ENCODE data around the gene PFKP.

The PFKP gene

GRCh38 chr10:3098689-3099088 lies 31.3 kb downstream of the PFKP start:
- no peak overlapping the region for H3K4me3 ChIP-seq (ENCODE audit: low read depth, low read length)
- H3K36me3 ChIP-seq (replicated peaks): peaks cover 40% of the 10 kb centered on the region
- DNase-seq: no peak
- peak overlapping the region; percentile 65 for H3K27ac ChIP-seq
- in situ Hi-C loops (cut with HindIII; ENCODE audit: low pct_ligation_motif_present, low sequenced_read_pairs): no loop called here
- no peaks in the 10 kb centered on the region for H3K27me3 ChIP-seq (replicated peaks)
- TF ChIP-seq CTCF (IDR thresholded peaks at IDR 0.05; ENCODE audit: low read depth, low read length, missing control alignments): no peak

GRCh38 chr10:3099291-3100092 lies 32.1 kb downstream of the PFKP start:
- DNase-seq: peak; percentile 43
- no peaks in the 10 kb centered on the region for H3K27me3 ChIP-seq (replicated peaks)
- in situ Hi-C loops (cut with HindIII; ENCODE audit: low pct_ligation_motif_present, low sequenced_read_pairs): no loop called here
- peaks cover 48% of the 10 kb centered on the region for H3K36me3 ChIP-seq (replicated peaks)
- peak overlapping the region; percentile 65 for H3K27ac ChIP-seq
- no peak for TF ChIP-seq CTCF (IDR thresholded peaks at IDR 0.05; ENCODE audit: low read depth, low read length, missing control alignments)
- H3K4me3 ChIP-seq (ENCODE audit: low read depth, low read length): no peak overlapping the region

GRCh38 chr10:3100093-3100792 lies 32.9 kb downstream of the PFKP start:
- no peaks in the 10 kb centered on the region for H3K27me3 ChIP-seq (replicated peaks)
- H3K36me3 ChIP-seq (replicated peaks): peaks cover 55% of the 10 kb centered on the region
- H3K4me3 ChIP-seq (ENCODE audit: low read depth, low read length): no peak overlapping the region
- H3K27ac ChIP-seq: no peak overlapping the region
- no peak for TF ChIP-seq CTCF (IDR thresholded peaks at IDR 0.05; ENCODE audit: low read depth, low read length, missing control alignments)
- DNase-seq: no peak
- in situ Hi-C loops (cut with HindIII; ENCODE audit: low pct_ligation_motif_present, low sequenced_read_pairs): no loop called here

- in situ Hi-C loops (cut with HindIII; ENCODE audit: low pct_ligation_motif_present, low sequenced_read_pairs): no loop called here
- H3K36me3 ChIP-seq (replicated peaks): peaks cover 62% of the 10 kb centered on the region
- no peak for TF ChIP-seq CTCF (IDR thresholded peaks at IDR 0.05; ENCODE audit: low read depth, low read length, missing control alignments)
- DNase-seq: no peak
- H3K4me3 ChIP-seq (ENCODE audit: low read depth, low read length): no peak overlapping the region
- H3K27ac ChIP-seq: no peak overlapping the region
- no peaks in the 10 kb centered on the region for H3K27me3 ChIP-seq (replicated peaks)
Observed at GRCh38 chr10:3100856-3101640, 33.7 kb downstream of the PFKP start.

- Histone ChIP-seq H3K4me3 (ENCODE audit: low read depth, low read length) (no peak overlapping the region), H3K36me3 (replicated peaks) (peaks cover 63% of the 10 kb centered on the region), H3K27ac (peak overlapping the region; percentile 17), H3K27me3 (replicated peaks) (no peaks in the 10 kb centered on the region)
- TF ChIP-seq CTCF (IDR thresholded peaks at IDR 0.05; ENCODE audit: low read depth, low read length, missing control alignments): no peak
- in situ Hi-C loops (cut with HindIII; ENCODE audit: low pct_ligation_motif_present, low sequenced_read_pairs): no loop called here
- no peak for DNase-seq
Observed at GRCh38 chr10:3102720-3103427, 35.5 kb downstream of the PFKP start.

All from brain microvascular endothelial cell (primary cell).